Vagina (tissue), 2 donors: ENCODE data around the gene IL4.

Experiments
- CTCF ChIP-seq, 3 experiments: fragments of 450-650 bp in 2 of 3; fragments of 200-600 bp in 1 of 3; sonication (generic) in 1 of 3; IDR thresholded peaks; one replicate each; pipeline ENCODE4 v1.5.1; 2017 to 2019; ENCODE audit warnings: antibody characterized with exemption in 3 of 3, mild to moderate bottlenecking in 2 of 3, moderate library complexity in 2 of 3
- POLR2A ChIP-seq, 2 donors: fragments of 450-650 bp; IDR thresholded peaks; one replicate each; pipeline ENCODE4 v1.6.1; 2017; ENCODE audit warnings: antibody characterized with exemption in 2 of 2, mild to moderate bottlenecking in 2 of 2, moderate library complexity in 2 of 2

GRCh38 chr5:132667761-132668705 is 5.8 kb upstream of the IL4 start:
- no peak for TF ChIP-seq CTCF (IDR thresholded peaks at IDR 0.05)
- no peak for TF ChIP-seq POLR2A (IDR thresholded peaks at IDR 0.05)
